Trophoblast cell (in vitro differentiated cells and primary cell): ENCODE data around the gene ZNF423.

ENCODE experiments used
- DNase-seq, 2 donors: peaks; one replicate each; pipeline ENCODE4 v3.0.0-alpha.2; 2016
- H2AFZ ChIP-seq: 2 replicates; pipeline ENCODE4 v1.6.1; 2013; ENCODE audit warnings: low read length, moderate library complexity, mild to moderate bottlenecking; ENCODE audit not compliant: insufficient read depth, poor library complexity
- H2AK5ac ChIP-seq: 2 replicates; pipeline ENCODE4 v1.6.1; 2013; ENCODE audit warnings: mild to moderate bottlenecking, low read length
- H2BK120ac ChIP-seq: 2 replicates; pipeline ENCODE4 v1.6.1; 2013; ENCODE audit warnings: low read length, mild to moderate bottlenecking, moderate library complexity; ENCODE audit not compliant: insufficient read depth, poor library complexity
- H2BK12ac ChIP-seq: 2 replicates; pipeline ENCODE4 v1.6.1; 2013; ENCODE audit warnings: mild to moderate bottlenecking, low read length, moderate library complexity
- H2BK5ac ChIP-seq: 2 replicates; pipeline ENCODE4 v1.6.1; 2013; ENCODE audit warnings: low read length, low read depth, moderate library complexity, mild to moderate bottlenecking; ENCODE audit not compliant: poor library complexity
- H3K14ac ChIP-seq: 2 replicates; pipeline ENCODE4 v1.6.1; 2013; ENCODE audit warnings: mild to moderate bottlenecking, low read length
- H3K18ac ChIP-seq: 2 replicates; pipeline ENCODE4 v1.6.1; 2013; ENCODE audit warnings: mild to moderate bottlenecking, low read length
- H3K23ac ChIP-seq: 2 replicates; pipeline ENCODE4 v1.6.1; 2013; ENCODE audit warnings: low read length
- H3K27ac ChIP-seq: 2 replicates; pipeline ENCODE4 v1.5.1; 2013; ENCODE audit warnings: low read depth, mild to moderate bottlenecking, inconsistent platforms, low read length, moderate library complexity
- H3K27me3 ChIP-seq: 2 replicates; pipeline ENCODE4 v1.6.1; 2013; ENCODE audit warnings: inconsistent platforms, mild to moderate bottlenecking, low read length, moderate library complexity; ENCODE audit not compliant: insufficient read depth
- H3K36me3 ChIP-seq, 2 experiments: 1 replicate in 1 of 2; 2 replicates in 1 of 2; pipeline ENCODE4 v1.6.1; 2013; ENCODE audit warnings: low read length in 2 of 2, mild to moderate bottlenecking in 2 of 2, moderate library complexity in 1 of 2; ENCODE audit not compliant: insufficient read depth in 2 of 2, control insufficient read depth in 1 of 2
- H3K4ac ChIP-seq: 2 replicates; pipeline ENCODE4 v1.6.1; 2013; ENCODE audit warnings: low read depth, mild to moderate bottlenecking, low read length, moderate library complexity
- H3K4me1 ChIP-seq, 2 experiments: 1 replicate in 1 of 2; 2 replicates in 1 of 2; pipeline ENCODE4 v1.6.1; 2013; ENCODE audit warnings: low read length in 2 of 2, mild to moderate bottlenecking in 2 of 2, moderate library complexity in 1 of 2; ENCODE audit not compliant: insufficient read depth in 2 of 2, control insufficient read depth in 1 of 2
- H3K4me2 ChIP-seq: 2 replicates; pipeline ENCODE4 v1.6.1; 2013; ENCODE audit warnings: inconsistent platforms, mild to moderate bottlenecking, low read length, moderate library complexity
- H3K4me3 ChIP-seq: 2 replicates; pipeline ENCODE4 v1.5.1; 2013; ENCODE audit warnings: mild to moderate bottlenecking, low read depth, low read length, inconsistent platforms
- H3K79me1 ChIP-seq: one replicate; pipeline ENCODE4 v1.6.1; 2013; ENCODE audit warnings: low read length
- H3K79me2 ChIP-seq: 2 replicates; pipeline ENCODE4 v1.6.1; 2013; ENCODE audit warnings: low read length, mild to moderate bottlenecking; ENCODE audit not compliant: control insufficient read depth, insufficient read depth, poor library complexity
- H3K9ac ChIP-seq: 2 replicates; pipeline ENCODE4 v1.6.1; 2013; ENCODE audit warnings: mild to moderate bottlenecking, low read length
- H3K9me3 ChIP-seq: 2 replicates; pipeline ENCODE4 v1.6.1; 2013; ENCODE audit warnings: low read depth, mild to moderate bottlenecking, control low read depth, inconsistent platforms, low read length; ENCODE audit not compliant: insufficient read depth
- H4K12ac ChIP-seq: 2 replicates; pipeline ENCODE4 v1.6.1; 2013; ENCODE audit warnings: low read depth, mild to moderate bottlenecking, low read length, moderate library complexity
- H4K8ac ChIP-seq: 2 replicates; pipeline ENCODE4 v1.6.1; 2013; ENCODE audit warnings: low read depth, mild to moderate bottlenecking, low read length, moderate library complexity
- H4K91ac ChIP-seq: one replicate; pipeline ENCODE4 v1.6.1; 2013; ENCODE audit warnings: low read depth, mild to moderate bottlenecking, low read length, moderate library complexity
- WGBS: extraction: QIAGEN DNeasy Blood & Tissue Kit; methylation state at CpG from one replicate; pipeline ENCODE4 v1.1.7; 2013; ENCODE audit warnings: missing lambda C conversion rate; ENCODE audit not compliant: insufficient read length, insufficient coverage; ENCODE audit errors: extremely low coverage; 5-methylcytosine and 5-hydroxymethylcytosine counted together

The ZNF423 gene

GRCh38 chr16:49641250-49641649, 214.7 kb downstream of the ZNF423 start:
- Histone ChIP-seq H3K36me3 (peaks cover 16 to 22% of the 10 kb centered on the region in 2 experiments), H3K9me3 (peaks cover 3% of the 10 kb centered on the region), H3K9ac (no peak overlapping the region), H2AK5ac (peak overlapping the region; percentile 18), H3K18ac (no peak overlapping the region), H3K79me1 (peaks cover 4% of the 10 kb centered on the region), H2AFZ (no peak overlapping the region), H3K27me3 (no peaks in the 10 kb centered on the region), H4K91ac (peak overlapping the region; percentile 53), H4K8ac (no peak overlapping the region), H3K14ac (peak overlapping the region; percentile 9), H3K4me2 (no peak overlapping the region), H2BK5ac (no peak overlapping the region), H2BK120ac (no peak overlapping the region), H3K4ac (no peak overlapping the region), H3K4me1 (peaks cover 18 to 19% of the 10 kb centered on the region in 2 experiments), H3K79me2 (no peaks in the 10 kb centered on the region), H3K23ac (no peak overlapping the region), H4K12ac (no peak overlapping the region), H2BK12ac (peak overlapping the region; percentile 56), H3K4me3 (no peak overlapping the region), H3K27ac (no peak overlapping the region)
- DNase-seq: no peak
- WGBS: no CpG with 5 or more reads among the region's 3 CpGs

DNA sequence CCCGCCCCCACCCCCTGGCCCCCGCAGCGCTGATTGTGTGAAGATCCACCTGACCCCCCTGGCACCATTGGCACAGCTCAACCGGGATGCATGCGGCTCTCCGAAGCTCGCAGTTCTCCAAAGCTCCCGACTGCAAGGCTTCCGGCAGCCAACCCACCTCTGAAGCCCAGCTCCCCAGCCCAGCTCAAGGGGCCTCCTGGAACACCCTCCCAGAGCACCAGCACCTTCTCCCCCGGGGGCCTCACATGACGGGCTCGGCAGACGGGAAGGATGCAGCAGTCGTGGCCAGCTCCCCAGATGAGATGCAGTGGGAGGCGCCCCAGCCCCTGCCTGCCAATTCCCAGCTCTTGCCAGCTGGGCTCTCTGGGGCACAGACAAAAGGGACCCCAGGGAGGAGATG, 215.3 kb downstream of the ZNF423 start:
- H3K79me1 ChIP-seq: peaks cover 4% of the 10 kb centered on the region
- peaks cover 18 to 19% of the 10 kb centered on the region in 2 experiments for H3K4me1 ChIP-seq
- H3K27me3 ChIP-seq: no peaks in the 10 kb centered on the region
- H3K14ac ChIP-seq: peak overlapping the region; percentile 9
- H3K9ac ChIP-seq: no peak overlapping the region
- peak overlapping the region; percentile 46 for H3K18ac ChIP-seq
- H3K27ac ChIP-seq: no peak overlapping the region
- H2BK12ac ChIP-seq: peak overlapping the region; percentile 56
- no peak for DNase-seq
- H3K79me2 ChIP-seq: no peaks in the 10 kb centered on the region
- H3K36me3 ChIP-seq: peaks cover 23 to 28% of the 10 kb centered on the region in 2 experiments
- peak overlapping the region; percentile 53 for H4K91ac ChIP-seq
- H4K8ac ChIP-seq: peak overlapping the region; percentile 20
- peak overlapping the region; percentile 14 for H2BK120ac ChIP-seq
- no peak overlapping the region for H3K4me2 ChIP-seq
- no peak overlapping the region for H2BK5ac ChIP-seq
- no peak overlapping the region for H3K4ac ChIP-seq
- no CpG with 5 or more reads among the region's 15 CpGs for WGBS
- H4K12ac ChIP-seq: no peak overlapping the region
- no peak overlapping the region for H3K4me3 ChIP-seq
- H2AK5ac ChIP-seq: peak overlapping the region; percentile 19
- peak overlapping the region; percentile 24 for H2AFZ ChIP-seq
- peaks cover 3% of the 10 kb centered on the region for H3K9me3 ChIP-seq
- no peak overlapping the region for H3K23ac ChIP-seq

GRCh38 chr16:49639739-49640431, 216.0 kb downstream of the ZNF423 start:
- Histone ChIP-seq H4K8ac (no peak overlapping the region), H2BK120ac (no peak overlapping the region), H3K4me1 (peaks cover 18 to 19% of the 10 kb centered on the region in 2 experiments), H3K9ac (no peak overlapping the region), H3K36me3 (peaks cover 29 to 34% of the 10 kb centered on the region in 2 experiments), H2AFZ (no peak overlapping the region), H3K18ac (no peak overlapping the region), H2BK12ac (no peak overlapping the region), H3K9me3 (peaks cover 3% of the 10 kb centered on the region), H3K4ac (no peak overlapping the region), H3K14ac (no peak overlapping the region), H2BK5ac (peak overlapping the region; percentile 0), H3K27me3 (no peaks in the 10 kb centered on the region), H4K91ac (no peak overlapping the region), H3K4me3 (no peak overlapping the region), H3K79me1 (peaks cover 4% of the 10 kb centered on the region), H4K12ac (no peak overlapping the region), H3K23ac (no peak overlapping the region), H3K4me2 (peak overlapping the region; percentile 13), H3K27ac (peak overlapping the region; percentile 57), H3K79me2 (no peaks in the 10 kb centered on the region), H2AK5ac (no peak overlapping the region)
- 100% methylated on average over 1 of the region's 22 CpGs for WGBS
- DNase-seq: no peak

DNA sequence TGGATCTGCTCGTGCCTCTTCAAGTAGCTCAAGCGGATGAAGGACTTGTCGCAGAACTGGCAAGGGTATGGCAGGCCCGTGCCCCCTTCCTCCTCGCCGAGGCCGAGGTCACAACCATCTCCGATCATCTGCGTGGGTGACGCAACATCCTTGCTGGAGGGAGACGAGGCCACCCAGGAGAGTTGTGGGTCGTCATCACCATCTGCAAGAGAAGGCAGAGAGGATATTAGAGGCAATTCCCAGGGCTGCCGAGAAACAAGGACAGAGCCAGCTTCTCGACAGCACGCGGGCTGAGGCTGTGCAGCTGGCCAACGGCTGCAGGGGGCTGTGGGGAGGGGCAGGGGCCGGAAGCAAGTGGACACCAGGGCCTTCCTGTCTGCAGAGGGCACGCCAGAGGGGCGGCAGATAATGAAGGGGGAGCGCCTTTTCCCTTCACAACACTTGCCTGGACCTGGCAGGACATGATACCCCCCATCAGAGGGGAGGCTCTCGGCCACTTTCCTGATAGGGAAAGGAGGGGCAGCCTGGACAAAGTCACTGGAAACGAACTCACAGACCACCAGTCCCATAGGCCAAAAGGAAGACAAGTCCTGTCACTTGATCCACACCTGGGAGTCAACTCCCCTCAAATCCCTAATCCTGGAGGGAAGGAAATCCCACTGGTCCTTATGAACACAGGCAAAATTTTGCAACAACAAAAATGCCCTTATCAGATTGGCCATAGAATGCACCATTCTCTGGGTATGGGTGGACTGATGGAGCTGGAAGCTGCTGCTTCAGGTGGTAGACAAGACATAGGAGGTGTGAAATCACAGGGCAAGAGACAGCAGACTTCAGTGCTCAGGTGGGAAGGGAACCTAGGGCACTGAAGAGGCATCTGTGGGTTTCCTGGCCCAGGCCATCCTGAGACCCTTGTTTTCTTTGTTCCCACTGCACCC, 217.0 kb downstream of the ZNF423 start:
- H3K4me2 ChIP-seq: no peak overlapping the region
- H3K36me3 ChIP-seq: peaks cover 29 to 34% of the 10 kb centered on the region in 2 experiments
- peaks cover 4% of the 10 kb centered on the region for H3K79me1 ChIP-seq
- H2AFZ ChIP-seq: no peak overlapping the region
- peak overlapping the region; percentile 0 for H2BK5ac ChIP-seq
- no peak overlapping the region for H2AK5ac ChIP-seq
- H3K79me2 ChIP-seq: no peaks in the 10 kb centered on the region
- H4K12ac ChIP-seq: no peak overlapping the region
- H3K4me1 ChIP-seq: peaks cover 18 to 19% of the 10 kb centered on the region in 2 experiments
- H3K27me3 ChIP-seq: no peaks in the 10 kb centered on the region
- no peak overlapping the region for H3K4me3 ChIP-seq
- H3K4ac ChIP-seq: no peak overlapping the region
- H3K14ac ChIP-seq: no peak overlapping the region
- no peak overlapping the region for H3K23ac ChIP-seq
- no peak overlapping the region for H4K91ac ChIP-seq
- no peak overlapping the region for H2BK12ac ChIP-seq
- H3K27ac ChIP-seq: peak overlapping the region; percentile 57
- DNase-seq: no peak
- WGBS: no CpG with 5 or more reads among the region's 23 CpGs
- H3K9ac ChIP-seq: no peak overlapping the region
- H4K8ac ChIP-seq: no peak overlapping the region
- H3K9me3 ChIP-seq: peaks cover 3% of the 10 kb centered on the region
- H2BK120ac ChIP-seq: no peak overlapping the region
- no peak overlapping the region for H3K18ac ChIP-seq
